ENCODE results near the gene CCDC134. TPM values are rescaled to one million over a fixed set of nuclear protein-coding genes. Genes with fewer than 3 reads are reported as not detected.

Gene CCDC134
- total RNA-seq, 1 experiment from 2014 or later: 16.7 TPM

DNA sequence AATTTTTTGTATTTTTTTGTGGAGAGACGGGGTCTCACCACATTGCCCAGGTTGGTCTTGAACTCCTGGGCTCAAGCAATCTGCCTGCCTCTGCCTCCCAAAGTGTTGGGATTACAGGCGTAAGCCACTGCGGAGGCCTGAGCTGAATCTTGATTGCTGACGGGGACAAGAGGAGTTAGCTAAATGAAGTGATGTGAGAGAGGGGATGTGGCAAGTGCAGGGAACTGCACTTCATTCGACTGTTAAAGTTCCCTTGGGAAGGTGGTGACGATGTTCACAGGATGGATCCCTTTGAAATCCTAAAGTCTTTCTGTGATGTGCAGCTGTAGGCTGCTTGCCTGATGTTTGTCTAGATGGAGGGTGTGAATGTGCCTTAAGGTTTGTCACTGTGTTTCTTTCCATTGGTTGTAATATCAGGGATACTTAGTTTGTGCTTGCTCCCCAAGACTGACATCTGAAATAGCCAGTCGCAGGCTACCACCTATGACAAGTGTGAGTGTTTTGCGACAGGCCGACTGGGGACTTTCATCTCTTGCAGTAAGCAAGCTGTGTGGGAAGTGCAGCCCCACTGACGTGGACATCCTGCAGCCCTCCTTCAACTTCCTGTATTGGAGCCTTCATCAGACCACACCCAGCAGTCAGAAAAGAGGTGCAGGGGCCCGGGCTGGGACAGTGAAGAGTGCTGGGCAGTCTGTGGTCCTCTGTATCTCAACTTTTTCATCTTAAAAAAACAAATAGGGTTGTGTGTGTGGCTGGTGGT is 19.6 kb upstream of the CCDC134 start:
- CTCF ChIA-PET: no interaction called here

DNA sequence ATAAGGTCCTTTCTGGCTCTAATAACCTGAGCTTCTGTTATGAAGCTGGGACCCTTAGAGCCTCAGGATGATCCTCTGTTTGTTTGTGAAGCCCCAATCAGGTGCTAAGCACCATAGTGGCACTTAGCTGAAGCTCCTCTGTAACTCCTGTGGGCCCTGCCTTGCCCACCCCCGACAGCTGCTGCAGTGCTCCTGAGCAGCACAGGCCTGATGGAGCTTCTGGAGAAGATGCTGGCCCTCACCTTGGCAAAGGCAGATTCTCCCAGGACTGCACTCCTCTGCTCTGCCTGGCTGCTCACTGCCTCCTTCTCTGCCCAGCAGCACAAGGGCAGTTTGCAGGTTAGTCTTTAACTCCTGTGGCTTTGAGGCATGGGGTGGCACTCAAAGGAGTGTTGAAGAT is 19.0 kb upstream of the CCDC134 start:
- POLR2A ChIA-PET: no interaction called here

More for the DNA sequence above, 19.6 kb upstream of the CCDC134 start:
- no peaks in the 10 kb centered on the region for H3K36me3 ChIP-seq (ENCODE audit: control insufficient read depth, insufficient read depth, low read length)
- H3K9me3 ChIP-seq (ENCODE audit: control insufficient read depth, insufficient read depth, low read depth, low read length): no peaks in the 10 kb centered on the region
- H3K27ac ChIP-seq (ENCODE audit: low read length): no peak overlapping the region
- no peak for ATAC-seq
- no peaks in the 10 kb centered on the region for H3K27me3 ChIP-seq (ENCODE audit: control insufficient read depth, insufficient read depth, low read length)
- no peak for TF ChIP-seq POLR2AphosphoS5 (IDR thresholded peaks at IDR 0.05; ENCODE audit: low read depth, low read length)
- TF ChIP-seq TCF7L2 (IDR thresholded peaks at IDR 0.05; ENCODE audit: low read depth, low read length): no peak
- TF ChIP-seq, protein P1, sequence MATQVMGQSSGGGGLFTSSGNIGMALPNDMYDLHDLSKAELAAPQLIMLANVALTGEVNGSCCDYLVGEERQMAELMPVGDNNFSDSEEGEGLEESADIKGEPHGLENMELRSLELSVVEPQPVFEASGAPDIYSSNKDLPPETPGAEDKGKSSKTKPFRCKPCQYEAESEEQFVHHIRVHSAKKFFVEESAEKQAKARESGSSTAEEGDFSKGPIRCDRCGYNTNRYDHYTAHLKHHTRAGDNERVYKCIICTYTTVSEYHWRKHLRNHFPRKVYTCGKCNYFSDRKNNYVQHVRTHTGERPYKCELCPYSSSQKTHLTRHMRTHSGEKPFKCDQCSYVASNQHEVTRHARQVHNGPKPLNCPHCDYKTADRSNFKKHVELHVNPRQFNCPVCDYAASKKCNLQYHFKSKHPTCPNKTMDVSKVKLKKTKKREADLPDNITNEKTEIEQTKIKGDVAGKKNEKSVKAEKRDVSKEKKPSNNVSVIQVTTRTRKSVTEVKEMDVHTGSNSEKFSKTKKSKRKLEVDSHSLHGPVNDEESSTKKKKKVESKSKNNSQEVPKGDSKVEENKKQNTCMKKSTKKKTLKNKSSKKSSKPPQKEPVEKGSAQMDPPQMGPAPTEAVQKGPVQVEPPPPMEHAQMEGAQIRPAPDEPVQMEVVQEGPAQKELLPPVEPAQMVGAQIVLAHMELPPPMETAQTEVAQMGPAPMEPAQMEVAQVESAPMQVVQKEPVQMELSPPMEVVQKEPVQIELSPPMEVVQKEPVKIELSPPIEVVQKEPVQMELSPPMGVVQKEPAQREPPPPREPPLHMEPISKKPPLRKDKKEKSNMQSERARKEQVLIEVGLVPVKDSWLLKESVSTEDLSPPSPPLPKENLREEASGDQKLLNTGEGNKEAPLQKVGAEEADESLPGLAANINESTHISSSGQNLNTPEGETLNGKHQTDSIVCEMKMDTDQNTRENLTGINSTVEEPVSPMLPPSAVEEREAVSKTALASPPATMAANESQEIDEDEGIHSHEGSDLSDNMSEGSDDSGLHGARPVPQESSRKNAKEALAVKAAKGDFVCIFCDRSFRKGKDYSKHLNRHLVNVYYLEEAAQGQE (IDR thresholded peaks at IDR 0.05; ENCODE audit: insufficient read depth in 1 of 2, low read depth in 2 of 2, low read length in 1 of 2): no peak
- no peak for TF ChIP-seq SIN3A (IDR thresholded peaks at IDR 0.05; ENCODE audit: borderline replicate concordance, insufficient read depth, low read depth, low read length)
- TF ChIP-seq, protein P2, sequence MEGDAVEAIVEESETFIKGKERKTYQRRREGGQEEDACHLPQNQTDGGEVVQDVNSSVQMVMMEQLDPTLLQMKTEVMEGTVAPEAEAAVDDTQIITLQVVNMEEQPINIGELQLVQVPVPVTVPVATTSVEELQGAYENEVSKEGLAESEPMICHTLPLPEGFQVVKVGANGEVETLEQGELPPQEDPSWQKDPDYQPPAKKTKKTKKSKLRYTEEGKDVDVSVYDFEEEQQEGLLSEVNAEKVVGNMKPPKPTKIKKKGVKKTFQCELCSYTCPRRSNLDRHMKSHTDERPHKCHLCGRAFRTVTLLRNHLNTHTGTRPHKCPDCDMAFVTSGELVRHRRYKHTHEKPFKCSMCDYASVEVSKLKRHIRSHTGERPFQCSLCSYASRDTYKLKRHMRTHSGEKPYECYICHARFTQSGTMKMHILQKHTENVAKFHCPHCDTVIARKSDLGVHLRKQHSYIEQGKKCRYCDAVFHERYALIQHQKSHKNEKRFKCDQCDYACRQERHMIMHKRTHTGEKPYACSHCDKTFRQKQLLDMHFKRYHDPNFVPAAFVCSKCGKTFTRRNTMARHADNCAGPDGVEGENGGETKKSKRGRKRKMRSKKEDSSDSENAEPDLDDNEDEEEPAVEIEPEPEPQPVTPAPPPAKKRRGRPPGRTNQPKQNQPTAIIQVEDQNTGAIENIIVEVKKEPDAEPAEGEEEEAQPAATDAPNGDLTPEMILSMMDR (IDR thresholded peaks at IDR 0.05): no peak
- no peak for DNase-seq (ENCODE audit: low read depth, low spot score)
- in situ Hi-C loops (cut with HindIII; ENCODE audit: low pct_unique_long_range_greater_than_20kb, low sequenced_read_pairs) (no loop called here), intact Hi-C loops (cut with micrococcal nuclease; ENCODE audit: unreplicated experiment) (no loop called here)
- POLR2A ChIA-PET: interaction anchor here (0.6 kb wide), 1 partner anchor 595 kb away, joined by 3 read pairs; no protein-coding TSS in a partner anchor
- no TSS peak for BruUV-seq (replicated peaks)
- no peak overlapping the region for H3K4me3 ChIP-seq (ENCODE audit: low read depth in 2 of 2, low read length in 2 of 2)
- no peaks in the 10 kb centered on the region for H3K4me1 ChIP-seq (ENCODE audit: control insufficient read depth, insufficient read depth, low read length)

DNA sequence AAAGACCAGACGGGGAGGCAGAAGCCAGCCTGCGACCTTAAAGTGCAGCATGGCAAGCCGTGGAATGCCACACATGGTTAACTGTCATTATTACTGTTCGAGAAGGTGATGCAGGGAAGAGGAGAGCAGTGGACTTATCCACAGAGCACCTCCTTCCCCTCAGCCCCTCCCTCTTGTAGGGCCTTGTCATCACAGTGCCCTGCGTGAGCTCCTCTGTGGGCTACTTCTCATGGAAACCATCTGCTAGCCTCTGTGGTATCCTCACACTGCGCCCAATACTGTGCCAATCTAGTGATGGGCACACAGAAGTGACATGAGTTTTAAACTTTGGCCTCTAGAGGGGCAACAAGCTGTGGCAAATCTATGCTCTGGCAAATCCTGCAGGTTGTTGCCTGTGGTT is 18.2 kb upstream of the CCDC134 start:
- TF ChIP-seq, protein P2 (IDR thresholded peaks at IDR 0.05): no peak
- TF ChIP-seq, protein P1 (IDR thresholded peaks at IDR 0.05; ENCODE audit: insufficient read depth in 1 of 2, low read depth in 2 of 2, low read length in 1 of 2): no peak
- TF ChIP-seq TCF7L2 (IDR thresholded peaks at IDR 0.05; ENCODE audit: low read depth, low read length): no peak
- TF ChIP-seq POLR2AphosphoS5 (IDR thresholded peaks at IDR 0.05; ENCODE audit: low read depth, low read length): no peak
- no peak for TF ChIP-seq SIN3A (IDR thresholded peaks at IDR 0.05; ENCODE audit: borderline replicate concordance, insufficient read depth, low read depth, low read length)
- intact Hi-C loops (cut with micrococcal nuclease; ENCODE audit: unreplicated experiment) (no loop called here), in situ Hi-C loops (cut with HindIII; ENCODE audit: low pct_unique_long_range_greater_than_20kb, low sequenced_read_pairs) (no loop called here)
- ChIA-PET CTCF (no interaction called here), POLR2A (no interaction called here)
- no TSS peak for BruUV-seq (replicated peaks)
- no peak overlapping the region for H3K4me3 ChIP-seq (ENCODE audit: low read depth in 2 of 2, low read length in 2 of 2)
- no peaks in the 10 kb centered on the region for H3K36me3 ChIP-seq (ENCODE audit: control insufficient read depth, insufficient read depth, low read length)
- no peaks in the 10 kb centered on the region for H3K9me3 ChIP-seq (ENCODE audit: control insufficient read depth, insufficient read depth, low read depth, low read length)
- no peaks in the 10 kb centered on the region for H3K4me1 ChIP-seq (ENCODE audit: control insufficient read depth, insufficient read depth, low read length)
- no peak for ATAC-seq
- no peaks in the 10 kb centered on the region for H3K27me3 ChIP-seq (ENCODE audit: control insufficient read depth, insufficient read depth, low read length)
- H3K27ac ChIP-seq (ENCODE audit: low read length): no peak overlapping the region
- no peak for DNase-seq (ENCODE audit: low read depth, low spot score)

More for the DNA sequence above, 19.0 kb upstream of the CCDC134 start:
- no TSS peak for BruUV-seq (replicated peaks)
- CTCF ChIA-PET: no interaction called here
- DNase-seq (ENCODE audit: low read depth, low spot score): no peak
- no peak for TF ChIP-seq POLR2AphosphoS5 (IDR thresholded peaks at IDR 0.05; ENCODE audit: low read depth, low read length)
- H3K4me1 ChIP-seq (ENCODE audit: control insufficient read depth, insufficient read depth, low read length): no peaks in the 10 kb centered on the region
- H3K27me3 ChIP-seq (ENCODE audit: control insufficient read depth, insufficient read depth, low read length): no peaks in the 10 kb centered on the region
- H3K4me3 ChIP-seq (ENCODE audit: low read depth in 2 of 2, low read length in 2 of 2): no peak overlapping the region
- no peaks in the 10 kb centered on the region for H3K9me3 ChIP-seq (ENCODE audit: control insufficient read depth, insufficient read depth, low read depth, low read length)
- ATAC-seq: no peak
- no peaks in the 10 kb centered on the region for H3K36me3 ChIP-seq (ENCODE audit: control insufficient read depth, insufficient read depth, low read length)
- no peak overlapping the region for H3K27ac ChIP-seq (ENCODE audit: low read length)
- in situ Hi-C loops (cut with HindIII; ENCODE audit: low pct_unique_long_range_greater_than_20kb, low sequenced_read_pairs) (no loop called here), intact Hi-C loops (cut with micrococcal nuclease; ENCODE audit: unreplicated experiment) (no loop called here)
